HG03175 (cell line): ENCODE data around the gene ACTA1.
"Not testable (repeated sequence)": the region's sequence is repeated elsewhere in the genome, so short reads cannot be mapped to it uniquely, and the experiment has no call there.

ENCODE experiments used
- ATAC-seq: cut with Tn5 transposase; IDR thresholded peaks from one replicate; pipeline ENCODE4 v1.9.1; 2021; ENCODE audit warnings: mild to moderate bottlenecking, moderate library complexity; ENCODE audit not compliant: unreplicated experiment

ACTA1 gene

DNA sequence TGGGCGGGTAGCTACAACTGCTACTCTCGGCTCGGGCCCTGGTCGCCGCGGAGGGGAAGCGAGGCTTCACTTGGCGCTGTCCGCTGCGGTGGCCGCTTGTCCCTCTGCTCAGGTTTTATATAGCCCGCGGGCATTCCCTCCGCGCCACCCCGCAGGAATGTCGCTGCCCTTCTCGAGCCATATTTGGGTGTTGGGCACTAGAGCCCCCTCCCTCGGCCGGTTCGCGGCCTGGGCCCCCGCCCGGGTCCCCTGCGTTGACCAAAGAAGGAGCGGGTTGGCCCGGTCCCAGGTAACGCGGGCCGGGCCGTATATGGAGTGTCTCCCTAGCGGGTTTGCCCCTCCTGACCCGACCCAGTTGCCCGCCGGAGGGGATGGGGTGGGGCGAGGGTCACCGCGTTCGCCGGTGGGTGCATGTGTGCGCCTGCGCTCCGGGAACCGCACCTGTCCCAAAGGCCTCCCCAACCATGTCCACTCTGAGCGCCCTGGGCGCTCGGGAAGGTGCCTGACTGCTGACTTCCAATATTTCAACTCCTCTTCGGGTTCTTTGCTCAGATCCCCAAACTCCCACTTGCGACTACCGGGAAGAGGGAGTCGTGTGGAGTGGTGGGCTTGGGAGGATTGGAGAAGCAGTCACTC is at the start of gene ACTA1:
TSS of gene ACTA1 (minus strand) at position 90 of the 636 bp plus-strand sequence. CDS start 979 bp downstream, outside the sequence.
- ATAC-seq: no peak

DNA sequence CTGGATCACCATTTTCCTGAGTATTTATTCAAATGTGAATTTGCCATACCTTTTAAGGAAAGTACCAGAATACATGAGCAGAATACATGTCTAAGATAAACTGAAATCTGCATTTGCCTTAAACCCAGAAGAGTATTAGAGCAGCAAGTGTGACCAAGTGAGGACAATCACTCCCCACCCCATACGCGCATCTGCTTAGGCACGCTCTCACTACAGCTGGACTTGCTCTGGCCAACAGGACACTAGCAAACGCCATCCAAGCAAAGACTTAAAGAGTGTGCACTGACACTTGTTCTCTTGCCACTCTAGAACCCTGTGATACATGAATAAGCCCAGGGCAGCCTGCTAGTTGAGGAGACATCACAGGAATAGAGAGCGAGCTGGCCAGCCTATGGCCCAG is 48.6 kb upstream of the ACTA1 start:
- no peak for ATAC-seq

DNA sequence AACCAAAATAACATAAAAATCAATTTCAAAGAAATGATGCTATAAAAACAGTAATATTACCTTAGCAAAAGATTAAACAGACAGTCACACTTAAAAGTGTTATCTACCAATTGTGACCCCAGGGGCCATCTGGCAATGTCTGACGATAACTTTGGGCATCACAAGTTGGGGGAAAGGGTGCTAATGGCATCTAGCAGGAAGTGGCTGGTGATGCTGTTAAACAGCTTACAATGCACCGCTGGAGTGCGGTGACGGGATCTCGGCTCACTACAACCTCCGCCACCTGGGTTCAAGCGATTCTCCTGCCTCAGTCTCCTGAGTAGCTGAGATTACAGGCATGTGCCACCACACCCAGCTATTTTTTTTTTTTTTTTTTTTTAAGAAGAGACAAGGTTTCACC is 46.6 kb upstream of the ACTA1 start:
- peak; percentile 44 for ATAC-seq

DNA sequence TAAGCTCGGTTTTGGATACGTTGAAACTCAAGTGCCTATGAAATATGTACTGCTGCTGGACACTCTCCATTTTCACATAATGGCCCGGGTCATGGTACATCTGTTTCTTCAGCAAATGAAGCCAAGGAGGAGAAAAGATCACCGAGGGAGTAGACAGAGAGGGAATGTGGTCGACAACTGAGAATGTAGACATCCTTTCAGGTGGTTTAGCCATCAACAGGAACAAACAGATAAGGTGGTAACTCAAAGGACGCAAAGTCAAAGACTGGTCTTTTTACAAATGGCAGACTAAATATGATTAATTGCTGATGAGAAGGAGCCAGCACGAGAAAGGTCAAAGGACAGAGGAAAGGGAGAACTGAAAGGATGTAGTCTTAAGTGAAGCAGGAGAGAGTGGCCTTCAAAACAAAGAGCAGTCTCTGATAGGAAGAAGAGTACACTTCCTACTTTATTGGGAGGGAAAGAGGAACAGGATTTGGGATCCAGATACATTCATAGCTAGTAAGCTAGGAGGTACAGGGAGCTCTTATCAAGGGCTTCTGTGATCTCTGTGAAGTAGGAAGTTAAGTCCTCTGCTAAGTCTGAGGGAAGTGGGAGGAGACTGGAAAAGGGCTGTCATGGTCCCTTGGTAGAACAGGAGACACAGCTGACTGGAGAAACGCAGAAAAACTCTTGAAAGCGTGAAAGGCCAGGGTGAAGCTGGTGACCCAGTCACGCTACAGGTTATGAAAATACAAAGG is 45.9 kb upstream of the ACTA1 start:
- ATAC-seq: peak; percentile 80

DNA sequence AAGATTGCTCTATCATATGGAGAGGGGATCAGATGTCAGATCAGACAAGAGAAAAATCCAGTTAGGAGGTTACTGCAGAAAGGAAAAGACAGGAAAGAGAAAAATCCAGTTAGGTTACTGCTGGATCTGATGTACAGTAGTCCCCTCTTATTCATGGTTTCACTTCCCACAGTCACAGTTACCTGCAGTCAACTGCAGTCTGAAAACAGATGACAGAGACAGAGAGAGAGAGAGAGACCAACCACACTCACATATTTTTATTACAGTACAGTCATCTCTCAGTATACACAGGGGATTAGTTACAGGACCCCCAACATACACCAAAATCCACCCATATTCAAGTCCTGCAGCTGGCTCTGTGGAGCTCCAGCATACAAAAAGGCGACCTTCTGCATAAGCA is 45.0 kb upstream of the ACTA1 start:
- peak; percentile 68 for ATAC-seq

DNA sequence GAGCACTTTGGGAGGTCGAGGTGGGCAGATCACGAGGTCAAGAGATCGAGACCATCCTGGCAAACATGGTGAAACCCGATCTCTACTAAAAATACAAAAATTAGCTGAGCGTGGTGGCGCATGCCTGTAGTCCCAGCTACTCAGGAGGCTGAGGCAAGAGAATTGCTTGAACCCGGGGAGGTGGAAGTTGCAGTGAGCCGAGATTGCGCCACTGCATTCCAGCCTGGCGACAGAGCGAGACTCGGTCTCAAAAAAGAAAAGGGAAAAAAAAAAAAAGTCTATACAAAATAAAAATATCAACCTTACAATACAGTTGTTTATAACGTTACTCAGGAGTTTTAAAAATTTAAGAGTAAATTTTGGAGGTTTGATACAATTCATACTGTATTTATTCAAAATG is 42.0 kb upstream of the ACTA1 start:
- not testable (repeated sequence) for ATAC-seq

DNA sequence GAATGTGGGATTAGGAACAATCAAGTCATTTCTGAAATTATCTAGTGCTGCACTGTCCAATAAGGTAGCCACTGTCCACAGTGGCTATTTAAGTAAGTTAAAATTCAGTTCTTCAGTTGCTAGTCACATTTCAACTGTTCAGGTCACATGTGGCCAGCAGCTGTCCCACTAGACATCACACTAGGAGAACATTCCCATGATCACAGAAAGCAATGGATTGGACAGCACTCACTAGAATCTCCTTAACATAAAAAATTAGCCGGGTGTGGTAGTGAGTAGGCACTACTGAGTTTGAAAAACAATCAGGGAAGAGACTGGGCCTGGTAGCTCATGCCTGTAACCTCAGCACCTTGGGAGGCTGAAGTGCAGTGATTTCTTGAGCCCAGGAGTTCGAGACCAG is 40.6 kb upstream of the ACTA1 start:
- ATAC-seq: no peak

DNA sequence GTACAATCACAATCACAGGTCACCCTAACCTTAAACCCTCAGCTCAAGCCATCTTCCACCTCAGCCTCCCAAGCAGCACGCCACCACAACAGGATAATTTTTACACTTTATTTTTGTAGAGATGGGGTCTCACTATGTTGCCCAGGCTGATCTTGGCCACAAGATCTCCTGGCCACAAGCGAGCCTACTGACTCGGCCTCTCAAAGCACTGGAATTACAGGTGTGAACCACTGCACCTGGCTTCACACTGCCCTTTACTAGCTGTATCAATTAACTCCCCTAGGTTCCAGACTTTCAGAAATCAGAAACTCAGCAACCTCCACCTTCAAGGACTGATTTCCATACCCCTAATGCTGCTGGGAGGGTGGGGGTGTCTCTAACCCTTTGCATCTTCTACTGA is 37.3 kb upstream of the ACTA1 start:
- ATAC-seq: no peak

DNA sequence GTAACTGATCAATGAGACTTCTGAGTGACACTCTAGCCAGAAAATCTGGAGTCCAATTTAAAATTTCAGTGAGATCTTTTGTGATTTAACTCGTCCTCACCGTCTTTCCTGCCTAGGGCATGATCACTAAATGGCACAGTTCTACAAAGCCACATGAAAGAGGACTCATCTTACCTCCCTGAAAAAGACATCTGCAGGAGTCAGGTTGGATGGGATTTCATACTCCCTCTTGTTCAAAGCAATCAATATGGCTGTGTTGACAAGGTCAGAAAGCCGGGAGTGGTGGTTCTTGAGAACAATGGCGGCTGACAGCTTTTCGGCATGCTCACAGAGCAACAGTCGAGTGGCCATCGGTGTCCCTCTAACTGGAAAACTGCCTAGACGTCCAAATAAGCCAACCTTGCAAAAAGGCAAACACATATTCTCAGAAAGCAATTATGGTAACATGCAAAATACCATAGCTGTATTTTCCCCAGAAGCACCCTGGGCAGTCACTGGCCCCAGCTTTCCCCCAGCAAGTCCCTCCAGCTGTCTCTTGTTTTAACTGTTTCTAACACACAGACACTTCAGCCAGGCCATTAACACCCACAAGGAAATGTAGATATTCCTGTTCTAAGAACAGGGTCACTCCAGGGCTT is 36.6 kb upstream of the ACTA1 start:
- no peak for ATAC-seq

DNA sequence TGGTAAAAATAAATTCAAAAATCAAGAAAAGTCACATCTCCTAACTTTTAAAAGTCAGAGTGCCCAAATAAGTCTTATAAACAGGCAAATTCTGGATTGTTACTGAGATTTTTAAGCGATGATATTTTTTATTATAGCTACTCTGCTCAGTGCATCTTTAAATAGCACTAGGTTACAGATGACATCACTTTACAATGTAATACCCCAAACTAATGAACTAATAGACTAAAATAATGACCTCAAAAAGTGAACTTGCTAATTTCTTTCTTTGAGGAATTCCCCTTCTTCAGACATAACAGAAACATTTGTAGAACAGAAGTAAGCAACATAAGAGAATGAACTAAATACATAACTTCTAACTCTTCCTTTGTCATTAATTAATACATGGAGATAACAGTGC is 33.0 kb upstream of the ACTA1 start:
- ATAC-seq: no peak

DNA sequence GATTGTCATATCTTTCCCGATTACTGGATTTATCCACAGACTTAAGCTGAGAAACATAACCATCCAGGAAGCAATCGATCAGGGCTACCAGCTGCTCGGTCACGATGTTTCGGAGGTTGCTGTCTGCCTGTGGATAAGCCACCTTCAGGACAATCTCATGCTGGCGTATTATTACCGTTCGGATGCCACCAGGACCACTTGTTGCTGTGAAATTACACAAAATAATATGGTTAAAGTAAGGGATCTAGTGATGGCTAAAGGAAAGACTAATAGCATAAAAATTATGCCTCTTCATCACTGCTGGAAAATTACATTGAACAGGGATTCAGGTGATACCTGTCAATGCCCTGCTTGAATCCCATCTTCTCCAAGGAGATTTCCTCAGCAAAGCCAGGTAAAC is 30.8 kb upstream of the ACTA1 start:
- ATAC-seq: no peak

DNA sequence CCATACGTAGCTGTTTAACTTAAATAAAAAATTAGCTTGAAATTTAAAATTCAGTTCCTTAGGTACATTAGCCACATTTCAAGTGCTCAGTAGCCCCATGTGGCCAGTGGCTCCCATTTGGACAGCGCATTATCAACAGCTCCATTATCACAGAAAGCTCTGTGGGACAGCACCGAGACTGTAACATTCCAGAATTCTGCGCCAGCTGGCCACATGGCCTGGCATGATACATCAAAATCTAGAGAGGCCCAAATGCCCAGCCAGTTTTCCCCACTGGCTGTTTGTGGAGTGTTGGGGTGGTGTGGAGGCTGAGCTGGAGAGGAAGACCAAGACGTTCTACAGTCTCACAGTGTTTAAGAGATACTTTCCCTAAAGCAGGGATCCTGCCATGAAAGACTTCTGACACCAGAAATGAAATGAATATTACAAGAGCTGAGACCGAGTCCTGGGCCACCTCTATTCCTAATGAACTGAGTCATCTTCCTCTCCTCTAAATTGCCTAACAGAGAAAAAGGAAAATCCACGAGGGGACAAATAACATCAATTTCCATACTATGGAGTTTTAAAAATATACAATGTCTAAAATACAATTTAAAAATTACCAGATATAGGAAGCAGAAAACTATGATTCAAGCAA is 27.3 kb upstream of the ACTA1 start:
- no peak for ATAC-seq

DNA sequence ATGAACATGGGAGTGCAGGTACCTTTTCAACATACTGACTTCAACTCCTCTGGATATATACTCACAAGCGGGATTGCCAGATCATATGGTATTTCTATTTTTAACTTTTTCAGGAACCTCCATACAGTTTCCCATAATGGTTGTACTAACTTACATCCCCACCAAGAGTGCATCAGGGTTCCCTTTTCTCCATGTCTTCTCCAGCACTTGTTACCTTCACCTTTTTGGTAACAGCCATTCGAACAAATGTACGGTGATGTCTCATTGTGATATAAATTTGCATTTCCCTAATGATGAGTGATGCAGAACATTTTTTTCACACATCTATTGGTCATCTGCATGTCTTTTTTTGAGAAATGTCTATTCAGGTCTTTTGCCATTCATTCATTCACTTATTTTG is 25.9 kb upstream of the ACTA1 start:
- ATAC-seq: no peak

DNA sequence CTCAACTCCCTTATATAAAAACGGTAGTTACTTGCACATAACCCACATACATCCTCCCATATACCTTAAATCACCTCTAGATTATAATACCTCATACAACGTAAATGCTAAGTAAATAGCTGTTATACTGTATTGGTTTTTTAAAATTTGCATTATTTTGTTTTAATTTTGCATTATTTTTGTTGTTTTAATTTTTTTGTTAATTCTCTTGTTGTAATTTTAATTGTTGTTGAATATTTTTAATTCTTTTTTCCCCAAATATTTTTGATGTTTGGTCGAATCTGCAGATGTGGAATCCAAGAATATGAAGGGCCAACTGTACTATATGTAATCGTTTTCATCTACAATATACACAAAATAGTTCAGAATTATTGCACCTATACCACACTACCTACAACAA is 23.5 kb upstream of the ACTA1 start:
- ATAC-seq: no peak

DNA sequence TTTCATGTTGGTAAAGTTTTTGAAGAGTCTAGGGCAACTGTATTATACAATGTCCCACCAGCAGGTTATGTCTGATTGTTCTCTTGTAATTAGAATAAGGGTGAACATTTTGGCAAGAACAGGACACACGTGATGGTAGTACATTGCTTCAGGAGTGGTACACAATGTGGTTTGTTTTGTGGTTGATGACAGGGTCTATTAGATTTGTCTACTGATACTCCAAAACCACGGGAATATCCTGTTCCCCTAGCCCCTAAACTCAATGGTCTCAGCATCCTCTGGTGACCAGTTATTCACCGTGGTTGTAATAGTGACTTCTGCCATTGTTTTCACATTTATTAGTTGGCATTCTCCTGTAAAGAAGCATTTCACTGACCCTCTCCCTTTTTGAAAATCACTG is 22.1 kb upstream of the ACTA1 start:
- ATAC-seq: no peak

DNA sequence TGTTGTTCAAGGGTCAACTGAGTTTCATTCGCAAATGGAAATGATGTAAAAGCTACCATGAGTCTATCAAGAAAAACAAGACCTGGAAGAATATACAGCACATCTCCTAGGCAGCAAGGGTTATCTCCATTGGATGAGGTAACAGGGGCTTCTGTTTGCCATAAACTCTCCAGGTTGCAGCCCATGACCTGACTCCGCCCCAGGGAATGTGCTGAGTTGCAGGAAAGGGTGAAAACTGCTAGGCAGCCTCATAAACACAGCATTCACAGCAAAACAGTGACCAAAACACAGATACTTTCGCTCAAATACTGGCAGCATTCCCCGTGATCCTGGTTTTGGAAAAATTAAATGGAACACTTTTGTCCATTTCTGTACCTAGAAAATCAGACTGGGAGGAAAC is 20.2 kb upstream of the ACTA1 start:
- ATAC-seq: no peak

DNA sequence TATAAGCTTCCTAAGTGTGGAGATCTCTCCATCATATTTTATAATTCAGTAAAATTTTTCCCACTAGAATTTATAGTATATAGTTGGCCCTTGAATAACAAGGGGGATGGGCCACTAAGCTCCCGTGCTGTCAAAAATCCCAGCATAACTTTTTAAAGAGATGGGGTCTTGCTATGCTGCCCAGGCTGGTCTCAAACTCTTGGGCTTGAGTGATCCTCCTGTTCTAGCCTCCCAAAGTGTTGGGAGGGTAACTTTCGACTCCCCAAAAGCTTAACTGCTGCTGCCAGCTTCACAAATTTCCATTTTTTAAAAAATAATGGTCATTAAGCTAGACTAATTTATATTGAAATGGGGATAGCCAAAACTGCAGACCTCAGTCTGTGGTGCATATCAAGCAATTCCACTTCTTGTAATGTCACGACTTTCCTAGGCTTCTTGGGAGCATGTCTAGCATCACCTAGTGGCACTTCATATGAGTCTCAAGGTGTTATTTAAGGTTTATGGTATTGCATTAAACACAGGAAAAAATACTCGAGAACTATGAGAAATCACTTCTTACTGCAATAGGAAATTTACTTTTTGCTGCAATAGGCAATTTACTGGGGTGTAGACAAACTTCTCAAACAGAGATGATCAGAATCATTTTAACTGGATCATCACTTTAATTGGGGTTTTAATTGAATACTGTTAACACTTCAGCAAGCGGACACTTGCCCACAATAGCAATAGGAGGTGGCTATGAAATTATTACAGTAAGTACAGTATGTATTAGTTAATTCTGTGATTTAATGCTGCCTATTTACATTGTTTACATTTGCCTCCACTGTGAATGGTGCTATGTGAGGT is 19.3 kb upstream of the ACTA1 start:
- ATAC-seq: no peak

DNA sequence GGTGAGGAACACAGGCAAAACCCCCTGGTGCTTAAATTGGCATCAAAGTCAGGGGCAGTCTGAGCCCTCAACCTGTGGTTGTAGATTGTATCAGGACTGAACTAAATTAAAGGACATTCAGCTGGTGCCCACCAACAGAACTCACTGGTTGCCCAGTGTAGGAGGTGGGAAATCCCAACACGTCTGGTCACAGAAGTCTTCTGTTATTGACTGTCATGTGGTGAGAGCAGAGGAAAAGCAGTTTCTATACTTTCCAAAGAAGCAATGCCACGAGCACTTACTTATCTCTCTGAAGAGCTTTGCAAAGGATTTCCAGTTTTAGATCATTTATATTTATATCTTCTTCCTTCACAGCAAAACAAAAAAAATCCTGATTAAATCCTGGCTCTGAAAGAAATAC is 15.0 kb upstream of the ACTA1 start:
- ATAC-seq: no peak

DNA sequence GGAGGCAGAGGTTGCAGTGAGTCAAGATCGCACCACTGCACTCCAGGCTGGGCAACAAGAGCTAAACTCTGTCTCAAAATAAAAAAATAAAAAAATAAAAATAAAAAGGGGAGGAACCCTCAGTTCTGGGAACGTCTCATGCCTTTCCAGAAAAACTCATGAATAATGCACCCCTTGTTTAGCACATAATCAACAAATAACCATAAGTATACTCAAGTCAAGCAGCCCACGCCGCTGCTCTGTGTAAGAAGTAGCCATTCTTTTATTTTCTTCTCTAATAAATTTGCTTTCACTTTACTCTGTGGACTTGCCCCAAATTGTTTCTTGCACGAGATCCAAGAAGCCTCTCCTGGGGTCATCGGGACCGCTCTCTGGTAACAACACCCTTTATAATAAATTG is 14.5 kb upstream of the ACTA1 start:
- no peak for ATAC-seq

DNA sequence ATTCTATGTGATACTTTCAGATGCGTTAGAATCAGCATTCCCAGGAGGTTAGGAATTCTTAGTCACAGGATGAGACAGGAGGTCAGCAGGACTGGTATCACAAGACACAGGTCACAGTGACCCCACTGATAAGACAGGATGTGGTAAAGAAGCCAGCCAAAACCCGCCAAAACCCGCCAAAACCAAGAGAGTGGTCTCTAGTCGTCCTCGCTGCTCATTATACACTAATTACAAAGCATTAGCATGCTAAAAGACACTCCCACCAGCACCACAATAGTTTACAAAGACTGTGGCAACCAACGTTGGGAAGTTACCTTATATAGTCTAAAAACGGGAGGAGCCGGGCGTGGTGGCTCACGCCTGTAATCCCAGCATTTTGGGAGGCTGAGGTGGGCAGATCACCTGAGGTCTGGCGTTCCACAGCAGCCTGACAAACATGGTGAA is 13.9 kb upstream of the ACTA1 start:
- ATAC-seq: no peak

DNA sequence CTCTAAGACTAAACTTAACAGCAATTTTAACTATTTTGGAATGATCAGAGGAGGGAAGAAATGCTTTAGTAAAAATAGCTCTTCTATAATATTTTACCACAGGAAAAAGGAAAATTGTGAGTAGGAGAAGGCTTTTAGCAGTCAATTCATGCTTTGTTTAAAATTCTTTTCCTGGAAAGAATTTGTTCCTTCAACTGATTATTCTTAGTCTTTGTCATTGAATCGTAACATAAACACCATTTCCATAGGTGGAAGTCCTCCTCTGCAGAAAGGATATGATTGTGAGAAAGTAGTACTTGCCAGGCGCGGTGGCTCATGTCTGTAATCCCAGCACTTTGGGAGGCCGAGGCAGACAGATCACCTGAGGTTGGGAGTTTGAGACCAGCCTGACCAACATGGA is 11.9 kb upstream of the ACTA1 start:
- no peak for ATAC-seq
